ENCODE measurements around the gene CDH23. TPM values are rescaled to one million over a fixed set of nuclear protein-coding genes. Genes with fewer than 3 reads are reported as not detected.

CDH23 gene
- polyA plus RNA-seq, 1 donor (not counting 4 experiments of a cell fraction or from before 2014, with no cell fraction given), result 0.01 TPM

DNA sequence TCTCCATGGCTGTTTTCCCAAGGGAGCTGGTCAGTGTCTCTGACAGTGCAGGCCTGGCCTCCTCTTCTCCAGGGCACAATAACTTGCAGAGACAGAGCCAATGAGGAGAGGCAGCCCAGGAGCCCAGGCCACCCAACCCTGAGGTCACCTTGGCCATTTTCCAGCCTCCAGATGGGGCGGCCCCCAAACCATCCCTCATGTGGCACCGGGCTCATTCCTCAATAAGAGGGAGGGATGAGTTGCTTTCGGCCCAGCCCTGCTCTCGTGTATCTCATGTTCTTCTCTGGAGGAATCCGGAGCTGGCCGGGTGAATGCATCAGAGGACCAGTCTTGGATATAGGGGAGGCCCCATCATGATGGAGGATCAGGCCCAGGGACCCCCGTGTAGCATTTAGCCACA lies 223.9 kb downstream of the CDH23 start:
- Histone ChIP-seq H2AFZ (ENCODE audit: control insufficient read depth, low read length) (no peak overlapping the region), H4K20me1 (ENCODE audit: control insufficient read depth, extremely low read depth, insufficient read depth, low read length) (no peaks in the 10 kb centered on the region), H3K27me3 (ENCODE audit: control insufficient read depth, extremely low read depth, insufficient read depth, low read length) (peaks cover 3% of the 10 kb centered on the region), H3K9me3 (ENCODE audit: control insufficient read depth, low read depth, low read length) (no peaks in the 10 kb centered on the region), H3K9ac (ENCODE audit: control insufficient read depth, extremely low read depth, insufficient read depth, low read length) (no peak overlapping the region), H3K4me2 (ENCODE audit: control insufficient read depth, extremely low read depth, insufficient read depth, low read depth, low read length) (no peak overlapping the region), H3K36me3 (ENCODE audit: control insufficient read depth in 2 of 2, extremely low read depth in 1 of 2, insufficient read depth in 2 of 2, low read length in 2 of 2) (no peaks in the 10 kb centered on the region), H3K9me1 (ENCODE audit: control insufficient read depth, extremely low read depth, insufficient read depth, low read length) (no peaks in the 10 kb centered on the region), H3K27ac (ENCODE audit: control insufficient read depth, insufficient read depth, low read length) (no peak overlapping the region), H3K79me2 (ENCODE audit: control insufficient read depth, insufficient read depth, low read length) (no peaks in the 10 kb centered on the region), H3K4me3 (ENCODE audit: control insufficient read depth in 2 of 3, extremely low read depth in 1 of 3, insufficient read depth in 2 of 3, low read depth in 1 of 3, low read length in 3 of 3) (no peak overlapping the region), H3K4me1 (ENCODE audit: control insufficient read depth, extremely low read depth, insufficient read depth, low read length) (no peaks in the 10 kb centered on the region)
- DNase-seq (ENCODE audit: low read depth, low spot score) (no peak), FAIRE-seq (no peak)
- dilution Hi-C loops (cut with MboI; ENCODE audit: extremely low pct_ligation_motif_present, low sequenced_read_pairs), result no loop called here
- TF ChIP-seq, protein P1, sequence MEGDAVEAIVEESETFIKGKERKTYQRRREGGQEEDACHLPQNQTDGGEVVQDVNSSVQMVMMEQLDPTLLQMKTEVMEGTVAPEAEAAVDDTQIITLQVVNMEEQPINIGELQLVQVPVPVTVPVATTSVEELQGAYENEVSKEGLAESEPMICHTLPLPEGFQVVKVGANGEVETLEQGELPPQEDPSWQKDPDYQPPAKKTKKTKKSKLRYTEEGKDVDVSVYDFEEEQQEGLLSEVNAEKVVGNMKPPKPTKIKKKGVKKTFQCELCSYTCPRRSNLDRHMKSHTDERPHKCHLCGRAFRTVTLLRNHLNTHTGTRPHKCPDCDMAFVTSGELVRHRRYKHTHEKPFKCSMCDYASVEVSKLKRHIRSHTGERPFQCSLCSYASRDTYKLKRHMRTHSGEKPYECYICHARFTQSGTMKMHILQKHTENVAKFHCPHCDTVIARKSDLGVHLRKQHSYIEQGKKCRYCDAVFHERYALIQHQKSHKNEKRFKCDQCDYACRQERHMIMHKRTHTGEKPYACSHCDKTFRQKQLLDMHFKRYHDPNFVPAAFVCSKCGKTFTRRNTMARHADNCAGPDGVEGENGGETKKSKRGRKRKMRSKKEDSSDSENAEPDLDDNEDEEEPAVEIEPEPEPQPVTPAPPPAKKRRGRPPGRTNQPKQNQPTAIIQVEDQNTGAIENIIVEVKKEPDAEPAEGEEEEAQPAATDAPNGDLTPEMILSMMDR (optimal IDR thresholded peaks at IDR 0.05 in 1 of 3, IDR thresholded peaks at IDR 0.05 in 1 of 3, conservative IDR thresholded peaks at IDR 0.05 in 1 of 3; ENCODE audit: extremely low read depth in 1 of 3, insufficient read depth in 2 of 3, low read length in 3 of 3), result no peak
- no peak for TF ChIP-seq EZH2 (IDR thresholded peaks at IDR 0.05; ENCODE audit: low read length)

DNA sequence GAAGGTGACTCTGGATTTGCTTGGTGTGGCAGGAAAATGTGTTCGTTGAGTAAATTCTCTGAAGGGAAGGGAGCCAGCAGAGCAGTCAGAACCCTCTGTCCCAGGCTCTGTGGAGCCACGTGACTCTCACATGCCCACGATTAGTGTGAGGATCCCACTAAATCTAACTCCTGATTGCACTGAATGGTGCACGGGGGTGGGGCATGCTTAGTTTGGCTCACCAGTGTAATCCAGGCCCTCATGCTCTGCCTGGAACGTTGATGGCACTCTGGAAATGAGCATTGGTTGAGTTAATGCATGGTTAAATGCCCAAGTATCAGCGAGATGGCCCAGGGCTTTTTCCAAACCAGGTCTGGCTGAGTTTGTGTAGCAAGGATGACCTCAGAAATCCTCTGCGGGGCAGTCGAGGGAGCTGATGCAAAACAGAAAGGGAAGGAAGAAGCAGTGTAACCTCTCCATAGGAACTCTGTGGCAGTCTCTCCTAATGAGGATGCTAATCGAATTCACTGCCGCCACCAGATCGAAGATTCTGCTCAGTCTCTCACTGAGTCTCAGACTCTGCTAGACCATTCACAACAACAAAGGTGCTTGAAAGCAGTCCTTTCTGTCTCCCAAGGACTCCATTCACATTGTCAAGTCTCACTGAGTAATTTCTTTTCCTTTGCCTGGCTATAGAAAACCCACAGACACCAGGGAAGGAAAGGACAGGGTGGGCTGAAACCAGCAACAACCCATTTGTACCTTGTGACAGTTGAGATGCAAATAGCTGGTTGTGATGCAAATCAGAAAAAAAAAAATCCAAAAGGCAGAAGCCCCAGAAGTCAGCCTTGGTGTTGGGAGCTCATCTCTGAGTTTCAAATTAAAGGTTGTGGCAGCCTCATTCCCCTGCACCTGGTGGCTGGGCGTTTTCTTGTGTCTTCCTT lies 224.8 kb downstream of the CDH23 start:
- Histone ChIP-seq H3K79me2 (ENCODE audit: control insufficient read depth, insufficient read depth, low read length) (no peaks in the 10 kb centered on the region), H3K9me3 (ENCODE audit: control insufficient read depth, low read depth, low read length) (no peaks in the 10 kb centered on the region), H4K20me1 (ENCODE audit: control insufficient read depth, extremely low read depth, insufficient read depth, low read length) (no peaks in the 10 kb centered on the region), H3K27ac (ENCODE audit: control insufficient read depth, insufficient read depth, low read length) (no peak overlapping the region), H2AFZ (ENCODE audit: control insufficient read depth, low read length) (no peak overlapping the region), H3K9me1 (ENCODE audit: control insufficient read depth, extremely low read depth, insufficient read depth, low read length) (no peaks in the 10 kb centered on the region), H3K9ac (ENCODE audit: control insufficient read depth, extremely low read depth, insufficient read depth, low read length) (no peak overlapping the region), H3K36me3 (ENCODE audit: control insufficient read depth in 2 of 2, extremely low read depth in 1 of 2, insufficient read depth in 2 of 2, low read length in 2 of 2) (no peaks in the 10 kb centered on the region), H3K4me2 (ENCODE audit: control insufficient read depth, extremely low read depth, insufficient read depth, low read depth, low read length) (no peak overlapping the region), H3K4me1 (ENCODE audit: control insufficient read depth, extremely low read depth, insufficient read depth, low read length) (no peaks in the 10 kb centered on the region), H3K27me3 (ENCODE audit: control insufficient read depth, extremely low read depth, insufficient read depth, low read length) (peaks cover 3% of the 10 kb centered on the region), H3K4me3 (ENCODE audit: control insufficient read depth in 2 of 3, extremely low read depth in 1 of 3, insufficient read depth in 2 of 3, low read depth in 1 of 3, low read length in 3 of 3) (no peak overlapping the region)
- FAIRE-seq, result no peak
- no peak for DNase-seq (ENCODE audit: low read depth, low spot score)
- dilution Hi-C loops (cut with MboI; ENCODE audit: extremely low pct_ligation_motif_present, low sequenced_read_pairs), result no loop called here
- TF ChIP-seq, protein P1 (optimal IDR thresholded peaks at IDR 0.05 in 1 of 3, IDR thresholded peaks at IDR 0.05 in 1 of 3, conservative IDR thresholded peaks at IDR 0.05 in 1 of 3; ENCODE audit: extremely low read depth in 1 of 3, insufficient read depth in 2 of 3, low read length in 3 of 3), result no peak
- TF ChIP-seq EZH2 (IDR thresholded peaks at IDR 0.05; ENCODE audit: low read length), result no peak
